Measurements from ENCODE around the gene DOCK8. TPM values are rescaled to one million over a fixed set of nuclear protein-coding genes. Genes with fewer than 3 reads are reported as not detected.
"Not testable (repeated sequence)": the region's sequence is repeated elsewhere in the genome, so short reads cannot be mapped to it uniquely, and the experiment has no call there.

Gene DOCK8
- total RNA-seq, 1 experiment from 2014 or later = not detected

GRCh38 chr9:409655-410054, 195.0 kb downstream of the DOCK8 start:
- not testable (repeated sequence) for DNase-seq (ENCODE audit: low read depth)

GRCh38 chr9:414595-414994, 199.9 kb downstream of the DOCK8 start:
- no peak for DNase-seq (ENCODE audit: low read depth)

GRCh38 chr9:419571-420171, 205.0 kb downstream of the DOCK8 start:
- DNase-seq (ENCODE audit: low read depth) = no peak

- no peak for DNase-seq (ENCODE audit: low read depth)
These were observed 207.2 kb downstream of the DOCK8 start for GRCh38 chr9:421896-422295.

- no peak for DNase-seq (ENCODE audit: low read depth)
These were observed 211.6 kb downstream of the DOCK8 start for GRCh38 chr9:426264-426663.

GRCh38 chr9:426976-427375, 212.3 kb downstream of the DOCK8 start:
- DNase-seq (ENCODE audit: low read depth) = no peak

GRCh38 chr9:431701-432100, 217.0 kb downstream of the DOCK8 start:
- no peak for DNase-seq (ENCODE audit: low read depth)

GRCh38 chr9:436482-436881, 221.8 kb downstream of the DOCK8 start:
- no peak for DNase-seq (ENCODE audit: low read depth)

GRCh38 chr9:437066-437465, 222.4 kb downstream of the DOCK8 start:
- no peak for DNase-seq (ENCODE audit: low read depth)

GRCh38 chr9:437574-438001, 222.9 kb downstream of the DOCK8 start:
- DNase-seq (ENCODE audit: low read depth) = no peak

- no peak for DNase-seq (ENCODE audit: low read depth)
These were observed 223.4 kb downstream of the DOCK8 start for GRCh38 chr9:438066-438465.

- no peak for DNase-seq (ENCODE audit: low read depth)
These were observed 224.5 kb downstream of the DOCK8 start for GRCh38 chr9:438961-439768.

GRCh38 chr9:441126-441525, 226.5 kb downstream of the DOCK8 start:
- no peak for DNase-seq (ENCODE audit: low read depth)

GRCh38 chr9:444528-444927, 229.9 kb downstream of the DOCK8 start:
- no peak for DNase-seq (ENCODE audit: low read depth)

GRCh38 chr9:445033-445432, 230.4 kb downstream of the DOCK8 start:
- DNase-seq (ENCODE audit: low read depth) = no peak

GRCh38 chr9:446074-446699, 231.5 kb downstream of the DOCK8 start:
- no peak for DNase-seq (ENCODE audit: low read depth)

GRCh38 chr9:447230-448025, 232.8 kb downstream of the DOCK8 start:
- no peak for DNase-seq (ENCODE audit: low read depth)

- DNase-seq (ENCODE audit: low read depth) = no peak
These were observed 235.4 kb downstream of the DOCK8 start for GRCh38 chr9:450057-450456.

- no peak for DNase-seq (ENCODE audit: low read depth)
These were observed 235.9 kb downstream of the DOCK8 start for GRCh38 chr9:450561-450960.

- DNase-seq (ENCODE audit: low read depth) = no peak
These were observed 239.2 kb downstream of the DOCK8 start for GRCh38 chr9:453832-454231.

- no peak for DNase-seq (ENCODE audit: low read depth)
These were observed 241.7 kb downstream of the DOCK8 start for GRCh38 chr9:456365-456764.

GRCh38 chr9:458590-458989, 243.9 kb downstream of the DOCK8 start:
- no peak for DNase-seq (ENCODE audit: low read depth)

Data from RPMI7951 (cell line).